Coronary artery (tissue), 2 donors: ENCODE data around the gene CAV3.

Source experiments
- DNase-seq: peaks from one replicate; pipeline ENCODE4 v3.0.0-alpha.2; 2017; ENCODE audit warnings: low spot score
- H3K27ac ChIP-seq, 2 donors: fragments of 200-600 bp; sonication (generic); one replicate each; pipeline ENCODE4 v1.5.1; 2016 to 2019
- H3K4me3 ChIP-seq: fragments of 200-600 bp; sonication (generic); 2 replicates; pipeline ENCODE4 v1.5.1; 2016; ENCODE audit warnings: mild to moderate bottlenecking, moderate library complexity
- TF ChIP-seq, protein P1 (sequence below): fragments of 200-600 bp; sonication (generic); IDR thresholded peaks from one replicate; pipeline ENCODE4 v1.5.1; 2019; ENCODE audit warnings: antibody characterized with exemption

Gene CAV3

DNA sequence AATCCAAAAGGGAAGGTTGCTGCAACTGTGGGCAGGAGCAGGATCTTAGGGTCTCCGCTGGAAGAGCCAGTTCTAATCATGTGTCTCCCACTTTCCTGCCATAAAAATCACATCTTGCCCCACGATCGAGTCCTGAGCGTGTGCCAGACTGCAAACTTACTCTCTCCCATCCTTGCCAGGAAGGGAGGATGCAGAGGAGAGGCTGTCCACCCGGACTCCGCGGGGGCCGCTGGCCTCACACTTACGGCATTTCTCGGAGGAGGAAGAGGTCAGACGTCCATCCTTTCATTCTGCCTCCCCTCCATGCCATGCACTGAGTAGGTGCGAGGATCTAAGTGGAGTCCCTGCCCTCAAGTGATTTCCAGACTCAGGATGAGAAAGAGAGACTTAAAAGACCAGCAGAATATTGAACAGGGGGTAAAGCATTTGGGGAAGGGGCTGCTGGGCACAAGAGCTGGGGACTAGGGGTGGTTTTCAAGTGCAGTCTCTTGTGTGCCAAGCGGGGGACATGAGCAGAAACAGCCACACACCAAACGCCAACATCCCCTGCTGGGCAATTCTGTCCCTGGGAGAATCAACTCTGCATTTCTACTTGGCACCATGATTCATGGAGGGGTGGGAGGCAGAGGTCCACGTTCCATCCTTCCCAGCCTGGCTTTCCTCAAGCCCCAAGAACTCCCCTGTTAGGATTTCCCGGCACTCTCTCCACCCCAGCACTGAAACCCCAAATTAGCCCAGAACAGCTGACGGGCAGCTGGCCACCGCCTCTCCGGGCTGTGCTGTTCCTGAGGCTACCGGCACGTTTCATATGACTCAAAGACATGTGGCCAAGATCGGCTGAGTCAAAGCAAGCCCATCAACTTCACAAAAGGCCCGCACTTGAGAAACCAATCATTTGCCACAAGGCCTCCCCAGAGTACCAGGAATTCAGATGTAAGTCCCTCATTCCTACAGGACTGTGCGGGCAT lies 24.2 kb downstream of the CAV3 start:
- Histone ChIP-seq H3K4me3 (no peak overlapping the region), H3K27ac (no peak overlapping the region)
- TF ChIP-seq, protein P1, sequence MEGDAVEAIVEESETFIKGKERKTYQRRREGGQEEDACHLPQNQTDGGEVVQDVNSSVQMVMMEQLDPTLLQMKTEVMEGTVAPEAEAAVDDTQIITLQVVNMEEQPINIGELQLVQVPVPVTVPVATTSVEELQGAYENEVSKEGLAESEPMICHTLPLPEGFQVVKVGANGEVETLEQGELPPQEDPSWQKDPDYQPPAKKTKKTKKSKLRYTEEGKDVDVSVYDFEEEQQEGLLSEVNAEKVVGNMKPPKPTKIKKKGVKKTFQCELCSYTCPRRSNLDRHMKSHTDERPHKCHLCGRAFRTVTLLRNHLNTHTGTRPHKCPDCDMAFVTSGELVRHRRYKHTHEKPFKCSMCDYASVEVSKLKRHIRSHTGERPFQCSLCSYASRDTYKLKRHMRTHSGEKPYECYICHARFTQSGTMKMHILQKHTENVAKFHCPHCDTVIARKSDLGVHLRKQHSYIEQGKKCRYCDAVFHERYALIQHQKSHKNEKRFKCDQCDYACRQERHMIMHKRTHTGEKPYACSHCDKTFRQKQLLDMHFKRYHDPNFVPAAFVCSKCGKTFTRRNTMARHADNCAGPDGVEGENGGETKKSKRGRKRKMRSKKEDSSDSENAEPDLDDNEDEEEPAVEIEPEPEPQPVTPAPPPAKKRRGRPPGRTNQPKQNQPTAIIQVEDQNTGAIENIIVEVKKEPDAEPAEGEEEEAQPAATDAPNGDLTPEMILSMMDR = no peak
- DNase-seq = no peak

DNA sequence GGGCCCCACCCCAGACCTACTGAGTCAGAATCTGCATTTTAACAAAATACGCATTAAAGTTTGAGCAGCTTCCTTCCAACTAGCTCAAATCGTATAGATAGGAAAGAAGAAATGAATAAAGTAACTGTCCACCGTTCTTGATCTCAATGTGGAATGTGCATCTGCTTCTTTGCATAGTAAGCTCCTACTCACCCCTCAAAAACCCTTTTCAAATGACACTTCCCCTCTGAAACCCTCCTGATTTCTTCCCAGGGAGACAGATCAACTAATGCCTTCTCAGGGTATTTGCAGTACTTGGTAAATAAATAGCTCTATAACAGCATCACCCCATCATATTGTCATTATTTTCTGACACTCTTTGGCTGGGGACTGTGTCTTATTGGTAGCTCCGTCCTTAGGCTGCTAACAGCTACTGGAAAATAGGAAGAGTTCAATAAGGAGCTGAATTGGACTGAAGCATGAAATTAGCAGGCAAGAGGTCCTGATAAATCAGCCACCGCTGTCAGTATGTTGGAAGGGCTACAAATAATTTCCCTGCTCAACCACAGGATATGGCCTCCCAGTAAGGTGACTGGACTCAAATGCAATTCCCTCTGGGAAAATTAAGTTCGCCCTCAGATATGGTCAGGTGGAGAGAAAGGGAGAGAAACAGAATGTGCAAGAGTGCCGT lies 25.6 kb downstream of the CAV3 start:
- TF ChIP-seq, protein P1 = no peak
- H3K27ac ChIP-seq = no peak overlapping the region

DNA sequence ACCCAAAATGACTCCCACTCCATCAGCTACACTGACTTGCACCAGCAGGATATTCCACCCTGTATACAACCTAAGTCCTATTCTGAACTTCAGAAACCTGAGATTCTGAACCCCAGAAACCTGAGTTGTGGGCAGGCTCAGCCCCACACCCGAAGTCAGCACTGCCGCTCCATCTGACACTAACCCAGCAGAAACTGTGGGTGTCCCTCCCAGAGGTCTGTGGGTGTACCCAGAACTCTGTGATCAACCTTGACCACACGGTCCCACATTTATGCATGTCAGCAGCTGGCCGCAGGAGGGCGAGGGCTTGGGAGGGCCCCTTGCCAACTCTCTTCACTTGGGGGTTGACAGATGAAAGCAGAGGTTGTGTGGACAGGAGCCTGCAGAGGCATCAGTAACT lies 26.5 kb downstream of the CAV3 start:
- TF ChIP-seq, protein P1 = no peak
- DNase-seq = no peak
- no peak overlapping the region for H3K27ac ChIP-seq
- no peak overlapping the region for H3K4me3 ChIP-seq

More for the DNA sequence above, 25.6 kb downstream of the CAV3 start:
- H3K4me3 ChIP-seq = no peak overlapping the region
- DNase-seq = no peak

DNA sequence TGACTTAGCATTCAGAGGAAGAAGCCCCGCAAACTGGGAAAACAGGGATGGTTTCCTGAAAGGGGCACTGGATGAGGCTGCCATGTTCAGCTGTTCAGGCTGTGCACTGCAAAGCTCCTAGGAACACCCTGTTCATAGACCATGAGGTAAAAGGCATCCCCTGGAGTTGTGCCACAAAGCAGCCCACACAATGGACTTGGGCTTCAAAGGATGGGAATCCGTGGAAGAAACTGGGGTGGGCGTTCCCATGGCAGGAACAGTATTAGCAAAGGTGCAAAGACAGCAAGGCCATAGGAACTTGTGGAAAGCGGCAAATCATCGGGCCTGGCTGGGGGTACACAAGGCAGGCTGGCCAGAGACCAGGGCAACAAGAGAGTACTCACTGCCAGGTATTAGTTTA lies 26.9 kb downstream of the CAV3 start:
- Histone ChIP-seq H3K4me3 (no peak overlapping the region), H3K27ac (no peak overlapping the region)
- DNase-seq = no peak
- TF ChIP-seq, protein P1 = no peak

DNA sequence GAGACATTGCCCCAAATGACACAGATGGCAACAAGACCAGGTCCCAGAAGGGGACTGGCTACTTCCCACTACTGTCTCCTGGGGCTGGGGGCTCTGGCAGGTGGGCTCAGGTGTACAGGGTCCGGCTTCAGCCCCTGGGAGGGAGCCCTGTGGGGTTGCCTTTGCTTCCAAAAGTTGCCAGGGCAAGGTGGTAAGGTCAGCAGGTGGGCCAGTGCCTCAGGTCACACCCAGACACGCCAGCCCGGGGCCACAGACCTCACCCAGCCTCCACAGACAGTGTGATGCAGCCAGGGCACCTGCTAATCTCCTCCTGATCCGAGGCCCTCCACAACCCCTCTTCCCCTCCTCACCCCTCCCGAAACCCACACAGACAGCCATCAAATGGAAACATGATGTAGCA lies 28.3 kb downstream of the CAV3 start:
- DNase-seq = no peak
- TF ChIP-seq, protein P1 = no peak
- Histone ChIP-seq H3K27ac (no peak overlapping the region), H3K4me3 (no peak overlapping the region)

DNA sequence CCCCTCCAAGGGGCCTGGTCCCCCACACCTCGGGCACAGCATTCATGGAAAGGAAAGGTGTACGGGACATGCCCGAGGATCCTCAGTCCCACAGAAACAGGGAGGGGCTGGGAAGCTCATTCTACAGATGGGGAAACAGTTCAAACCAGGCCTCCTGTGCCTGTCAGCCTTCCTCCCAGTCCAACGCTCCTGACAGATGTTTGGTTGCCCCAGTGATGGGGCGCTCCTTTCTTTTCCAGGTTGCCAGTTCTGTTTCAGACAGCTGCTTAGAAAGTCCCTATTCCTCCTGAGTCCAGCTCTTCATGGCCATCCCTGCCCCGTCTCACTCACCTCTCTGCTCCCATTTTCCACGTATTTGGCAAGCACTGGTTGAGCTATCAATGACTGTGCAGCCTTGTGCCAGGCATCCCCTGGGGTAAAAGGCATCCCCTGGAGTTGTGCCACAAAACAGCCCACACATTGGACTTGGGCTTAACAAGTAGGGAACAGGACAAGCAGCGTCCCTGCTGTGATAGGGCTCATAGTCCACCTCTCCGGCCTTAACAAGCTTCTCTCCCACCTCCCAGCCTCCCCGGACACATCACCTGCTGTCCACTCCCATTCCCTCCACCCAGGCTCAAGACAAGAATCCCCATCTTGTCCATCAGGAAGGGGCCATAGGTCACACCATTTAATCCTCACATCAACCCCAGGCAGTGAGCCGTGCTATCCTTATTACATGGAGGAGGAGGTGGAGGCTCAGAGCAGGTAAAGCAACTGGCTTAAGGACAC lies 29.2 kb downstream of the CAV3 start:
- no peak overlapping the region for H3K27ac ChIP-seq
- no peak for DNase-seq
- H3K4me3 ChIP-seq = no peak overlapping the region
- TF ChIP-seq, protein P1 = no peak
